HG03280 (cell line): ENCODE results near the gene SORD.
"Not testable (repeated sequence)": the region's sequence is repeated elsewhere in the genome, so short reads cannot be mapped to it uniquely, and the experiment has no call there.

Source experiments
- ATAC-seq: cut with Tn5 transposase; IDR thresholded peaks from one replicate; pipeline ENCODE4 v1.9.1; 2021; ENCODE audit warnings: mild to moderate bottlenecking, moderate library complexity; ENCODE audit not compliant: unreplicated experiment

Gene SORD

DNA sequence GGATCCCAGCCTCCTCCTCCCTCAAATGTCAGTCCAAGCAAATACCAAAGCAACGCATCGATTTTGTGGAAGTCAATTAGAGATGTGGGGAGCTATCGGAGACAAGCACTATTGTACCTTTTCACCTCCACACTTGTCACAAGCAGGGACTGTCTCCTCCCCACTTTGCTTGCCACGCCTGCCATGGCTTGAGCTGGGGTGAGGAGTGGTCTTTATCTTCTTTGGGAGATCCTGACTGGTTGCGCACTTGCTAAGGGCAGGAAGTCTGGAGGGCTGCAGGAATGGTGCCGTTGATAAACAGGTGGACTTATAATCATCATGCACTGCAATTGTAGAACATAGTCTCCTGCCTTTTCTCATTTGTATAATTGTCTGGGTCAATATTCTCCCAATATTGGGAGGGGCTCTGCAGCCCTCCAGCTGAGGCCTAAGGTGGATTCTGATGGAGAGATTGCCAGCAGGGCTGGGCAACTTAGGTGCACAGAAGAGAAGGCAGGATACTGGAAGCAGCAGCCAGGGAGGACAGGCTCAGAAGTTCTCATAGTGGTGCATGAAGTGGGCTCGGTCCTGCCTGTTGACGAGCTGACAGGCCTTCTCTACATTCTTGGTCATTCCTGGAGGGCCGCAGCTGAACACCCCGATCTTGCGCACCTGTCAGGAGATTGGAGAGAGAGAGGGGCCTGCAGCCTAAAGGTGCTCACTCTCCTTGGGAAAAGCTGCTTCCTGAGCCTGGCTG is 70.8 kb downstream of the SORD start:
- no peak for ATAC-seq

DNA sequence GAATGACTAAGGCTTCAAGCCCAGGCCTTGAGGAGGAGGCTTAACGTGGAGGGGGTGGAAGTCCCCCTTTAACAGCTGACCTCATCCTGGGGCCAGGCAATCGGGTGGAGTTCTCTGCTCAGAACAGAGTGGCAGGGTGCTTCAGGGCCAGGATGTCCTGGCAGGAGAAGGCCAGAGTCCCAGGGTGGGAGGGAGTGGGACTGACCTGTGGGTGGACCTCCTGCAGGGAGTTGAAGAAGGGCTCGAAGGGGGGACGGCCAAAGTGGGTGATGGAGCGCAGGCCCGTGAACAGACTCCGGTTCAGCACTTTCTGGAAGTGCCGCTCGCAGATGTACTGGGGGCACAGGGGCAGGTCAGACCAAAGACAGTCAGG is 71.3 kb downstream of the SORD start:
- no peak for ATAC-seq

DNA sequence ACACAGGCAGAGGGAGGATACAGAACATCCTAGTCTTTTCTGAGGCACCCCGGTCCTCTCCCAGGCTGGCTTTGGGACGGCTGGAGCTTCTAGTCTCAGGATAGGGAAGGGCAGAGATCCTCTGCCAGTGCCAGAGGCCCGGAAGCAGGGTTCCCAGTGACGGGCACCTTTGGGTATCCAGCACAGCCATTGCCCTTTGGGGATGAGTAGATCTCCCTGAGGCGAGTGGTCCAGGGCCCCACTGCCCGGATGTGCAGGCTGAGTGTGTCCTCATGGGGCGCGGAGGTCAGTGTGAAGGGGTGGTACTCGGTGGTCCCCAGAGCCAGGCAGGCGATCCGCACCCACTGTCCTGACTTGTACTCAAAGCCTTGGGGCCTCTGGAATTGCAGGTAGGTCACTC is 72.7 kb downstream of the SORD start:
- no peak for ATAC-seq

DNA sequence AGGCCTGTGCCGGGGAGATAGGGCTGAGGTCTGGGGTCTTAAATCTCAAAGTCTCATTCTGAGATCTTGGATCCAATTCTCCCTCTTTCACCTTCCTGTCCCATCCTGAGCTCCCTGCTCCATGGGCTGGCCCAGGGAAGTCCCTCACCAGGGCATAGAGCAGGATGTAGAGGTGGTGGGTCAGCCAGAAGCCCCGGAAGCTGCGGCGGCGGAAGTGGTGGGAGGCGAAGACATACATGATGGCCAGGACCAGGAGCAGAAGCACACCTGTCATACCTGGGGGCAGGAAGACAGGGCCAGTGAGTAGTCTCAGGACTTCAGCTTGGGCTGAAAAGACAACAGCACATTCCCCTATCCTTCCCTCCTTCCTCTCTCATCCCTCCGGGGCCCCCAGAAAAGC is 74.5 kb downstream of the SORD start:
- ATAC-seq, result no peak

DNA sequence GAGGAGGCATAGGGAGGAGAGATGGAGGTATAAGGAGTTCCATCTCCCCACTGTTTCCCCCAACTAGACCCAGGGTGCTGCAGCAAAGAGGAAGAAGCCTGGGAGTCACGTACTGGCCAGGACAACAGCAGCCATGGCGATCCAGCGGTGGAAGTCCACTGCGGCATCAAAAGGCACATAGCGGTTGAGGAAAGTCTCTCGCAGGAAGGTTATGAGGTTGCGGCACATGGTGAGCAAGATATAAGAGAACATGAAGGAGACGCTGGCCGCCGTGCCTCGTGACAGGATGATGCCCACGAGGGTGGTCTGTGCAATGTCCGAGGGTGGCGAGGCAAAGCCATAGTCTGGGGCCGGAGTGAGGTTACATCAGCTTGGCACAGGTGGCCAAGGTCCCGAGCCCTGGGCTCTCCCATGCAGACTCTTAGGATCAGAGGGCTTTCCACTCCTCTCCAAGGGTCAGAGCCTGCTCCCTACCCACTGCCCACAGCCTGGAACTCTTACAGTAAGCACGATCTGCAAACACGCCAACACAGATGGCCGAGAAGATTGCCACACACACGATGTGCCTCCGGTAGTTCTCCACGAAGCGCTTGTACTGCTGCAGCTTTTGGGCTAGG is 76.7 kb downstream of the SORD start:
- no peak for ATAC-seq

DNA sequence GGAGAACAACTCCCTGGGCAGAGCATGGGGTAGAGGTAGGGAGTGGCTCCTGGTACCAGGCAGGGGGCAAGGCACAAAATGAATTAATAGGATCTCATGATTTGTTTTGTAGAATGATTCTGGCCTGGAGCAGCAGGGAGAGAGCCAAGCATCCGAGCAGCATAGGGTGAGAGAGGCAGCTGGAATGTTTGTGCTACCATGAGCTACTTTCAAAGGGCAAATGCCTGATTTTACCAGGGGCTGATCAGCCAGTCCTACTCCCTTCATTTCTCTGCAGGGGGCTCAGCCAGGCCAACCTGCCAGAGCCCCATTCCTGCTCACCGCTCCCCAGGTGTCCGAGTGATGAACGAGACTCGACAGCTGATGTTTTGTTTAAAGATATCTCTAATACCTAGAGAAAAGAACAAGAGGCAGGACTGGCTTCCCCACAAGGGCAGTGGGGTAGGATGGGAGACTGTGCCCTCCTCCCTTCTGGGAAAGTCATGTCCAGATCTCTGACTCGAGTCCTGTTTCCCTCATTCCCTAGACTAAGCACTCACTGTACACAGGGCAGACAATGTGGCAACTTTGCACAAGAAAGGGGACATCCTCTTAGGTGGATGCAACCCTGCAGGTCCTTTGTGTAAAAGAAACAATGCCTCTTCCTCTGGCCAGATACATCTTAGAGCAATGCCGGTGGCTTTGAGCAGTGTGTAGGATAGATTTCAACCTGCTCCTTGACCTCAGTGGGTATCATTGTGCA is 78.1 kb downstream of the SORD start:
- ATAC-seq, result no peak

DNA sequence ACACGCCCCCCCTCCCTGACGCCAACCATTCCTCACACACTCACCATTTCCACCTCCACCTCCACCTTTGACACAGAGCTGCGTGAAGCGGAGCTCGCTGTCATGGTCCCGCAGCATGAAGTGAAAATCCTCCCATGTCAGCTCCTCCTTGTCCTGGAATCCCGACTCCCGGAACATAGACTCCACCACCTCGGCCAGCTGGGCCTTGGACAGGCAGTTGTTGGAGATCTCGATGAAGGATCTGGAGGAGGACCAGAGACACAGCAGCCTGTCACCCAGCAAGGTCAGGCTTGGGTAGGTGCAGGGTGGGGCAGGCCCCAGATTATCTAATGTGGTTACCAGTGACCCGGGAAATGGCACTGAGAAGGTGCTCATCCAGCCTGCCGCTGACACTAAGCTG is 78.8 kb downstream of the SORD start:
- ATAC-seq, result no peak

DNA sequence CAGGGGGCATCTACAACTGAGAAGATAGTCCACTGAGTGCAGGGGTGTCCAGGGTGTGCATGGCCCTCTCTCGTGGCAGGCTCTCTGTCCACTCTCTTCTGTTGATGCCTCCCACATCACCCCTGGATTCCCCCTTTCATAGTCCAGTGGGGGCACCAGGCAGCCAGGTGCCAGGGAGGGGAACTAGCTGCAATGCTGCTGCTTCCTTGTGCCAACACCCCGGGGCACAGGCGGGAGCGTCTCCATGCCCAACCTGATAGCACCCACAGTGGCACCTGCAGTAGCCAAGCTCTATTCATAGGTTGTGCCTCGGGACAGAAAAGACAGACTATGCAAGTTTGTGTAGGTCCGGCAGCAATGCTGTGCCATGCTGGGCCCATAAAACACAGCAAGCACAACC is 79.2 kb downstream of the SORD start:
- no peak for ATAC-seq

DNA sequence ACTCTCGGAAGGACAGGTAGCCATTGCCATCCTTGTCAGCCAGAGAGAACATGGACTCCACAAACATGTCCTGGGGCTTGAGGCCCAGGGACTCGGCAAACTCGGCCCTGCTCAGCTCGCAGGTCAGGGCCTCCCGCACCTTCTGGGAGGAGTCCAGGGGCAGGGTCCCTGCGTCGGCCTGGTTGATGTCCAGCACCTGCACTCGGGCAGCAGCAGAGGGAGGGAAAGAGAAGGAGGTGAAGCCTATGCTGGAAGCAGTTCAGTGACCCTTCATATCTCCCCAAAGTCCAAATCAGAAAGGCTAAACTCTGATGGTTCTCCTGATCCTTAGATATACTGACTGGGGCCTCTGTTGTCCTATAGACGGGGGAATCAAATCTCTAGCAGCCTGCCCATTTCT is 81.2 kb downstream of the SORD start:
- ATAC-seq, result not testable (repeated sequence)

DNA sequence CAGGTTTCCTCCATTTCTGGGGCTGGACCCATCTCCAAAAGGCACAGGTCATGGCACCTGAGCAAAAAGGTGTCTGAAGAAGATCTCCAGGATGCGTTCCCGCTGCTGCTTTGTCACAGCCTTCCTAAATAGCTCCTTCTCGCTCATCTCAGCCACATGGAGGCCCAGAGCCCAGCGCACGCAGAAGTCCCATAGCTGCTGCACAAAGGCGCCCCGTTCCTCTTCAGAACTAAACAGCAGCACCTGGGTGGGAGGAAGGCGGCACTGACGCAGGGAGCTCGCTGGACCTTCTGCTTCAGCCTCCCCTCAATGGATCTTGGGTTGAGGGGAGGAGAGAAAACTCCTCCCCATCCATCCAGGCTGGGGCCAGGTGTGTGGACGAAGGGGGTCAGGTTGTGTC is 82.6 kb downstream of the SORD start:
- ATAC-seq, result no peak

DNA sequence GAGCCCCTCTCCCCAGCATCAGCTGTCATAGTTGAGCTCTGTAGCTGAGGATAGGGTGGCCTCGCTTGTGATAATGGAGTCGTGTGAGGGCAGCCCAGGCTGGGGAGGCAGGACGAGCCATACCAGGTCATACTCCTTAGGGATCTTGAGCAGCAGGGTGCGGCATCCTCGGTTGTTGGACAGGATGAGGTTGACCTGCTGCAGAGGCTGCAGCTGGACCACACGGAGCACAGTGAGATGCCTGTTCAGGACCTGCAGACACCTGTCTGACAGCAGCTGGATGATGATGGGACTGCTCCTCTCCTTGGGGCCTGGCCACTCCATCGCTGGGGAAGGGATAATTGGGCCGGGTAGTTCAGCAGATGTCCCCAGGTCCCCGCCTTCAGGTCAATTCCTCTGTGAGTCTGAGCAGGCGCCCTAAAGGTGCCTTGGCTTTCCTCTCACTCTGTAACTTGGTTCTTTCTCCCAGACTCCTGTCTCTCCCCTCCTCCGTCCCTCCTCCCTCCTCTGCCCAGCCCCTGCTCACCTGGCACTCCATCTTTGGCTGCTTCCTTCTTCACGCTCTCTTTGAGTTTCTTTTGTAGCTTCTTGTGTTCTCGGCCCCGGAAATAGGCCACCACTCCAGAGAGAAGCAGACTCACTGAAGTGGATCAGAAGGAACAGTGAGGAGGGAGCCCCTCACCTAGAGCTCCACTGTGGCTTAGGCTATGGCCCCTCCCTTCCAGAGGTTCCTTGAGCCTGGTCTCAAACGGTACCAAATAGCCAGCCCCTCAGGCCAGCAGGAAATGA is 83.2 kb downstream of the SORD start:
- ATAC-seq, result no peak

DNA sequence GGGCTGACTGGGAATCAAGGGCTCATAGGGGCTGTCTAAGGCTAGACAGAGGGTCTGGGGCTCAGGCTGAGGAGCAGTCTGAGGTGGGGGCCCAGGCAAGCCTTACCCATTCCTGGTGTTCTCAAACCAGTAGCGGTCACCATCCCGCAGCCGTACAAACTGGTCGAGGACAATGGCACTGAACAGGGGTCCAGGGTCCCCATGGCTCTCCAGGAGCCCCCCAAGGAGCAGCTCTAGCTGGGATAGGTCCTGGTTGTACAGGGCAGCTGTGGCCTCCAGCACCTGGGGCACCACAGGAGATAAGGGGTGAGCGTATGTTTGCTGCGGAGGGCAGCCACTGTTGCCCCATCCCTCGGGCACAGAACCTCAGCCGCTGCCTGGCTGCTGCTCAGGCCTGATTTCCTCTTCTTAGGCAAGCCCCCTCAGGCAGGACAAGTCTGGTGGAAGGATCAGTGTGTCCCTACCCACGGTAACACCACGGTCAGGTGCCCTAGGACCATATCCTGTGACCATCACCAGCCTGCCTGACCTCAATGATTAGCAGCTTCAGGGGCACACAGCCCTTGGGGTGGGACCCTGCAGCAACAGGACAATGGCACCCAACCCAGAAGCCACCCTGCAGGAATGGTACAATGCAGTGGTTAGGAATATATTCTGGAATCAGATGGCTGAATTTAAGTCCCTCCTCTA is 85.1 kb downstream of the SORD start:
- ATAC-seq, result no peak

DNA sequence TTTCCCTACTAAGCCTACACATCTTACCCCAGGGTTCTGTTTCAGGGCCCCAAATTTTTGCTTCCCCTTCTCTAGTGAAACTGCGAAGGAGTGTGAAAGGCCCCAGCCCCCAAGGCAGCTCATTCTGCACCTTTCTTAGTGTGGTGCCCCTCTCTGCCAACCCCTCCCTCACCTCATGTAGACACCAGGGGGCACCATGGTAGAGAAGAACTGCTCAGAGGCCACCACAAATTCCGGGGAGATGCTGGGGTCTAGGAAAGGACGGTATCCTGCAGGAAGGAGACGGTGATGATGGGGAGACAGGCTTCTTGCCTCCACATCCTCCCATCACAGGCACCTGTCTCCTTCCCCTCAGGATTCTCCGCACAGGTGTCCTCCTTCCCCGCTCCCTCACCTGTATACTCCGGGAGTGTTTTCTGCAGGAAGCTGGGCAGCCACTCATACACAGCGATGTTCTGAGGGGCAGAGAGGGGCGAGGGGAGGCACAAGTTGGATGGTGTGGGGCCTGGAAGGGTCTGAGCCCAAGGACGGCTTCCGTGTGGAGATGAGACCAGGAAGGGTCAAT is 87.3 kb downstream of the SORD start:
- no peak for ATAC-seq

DNA sequence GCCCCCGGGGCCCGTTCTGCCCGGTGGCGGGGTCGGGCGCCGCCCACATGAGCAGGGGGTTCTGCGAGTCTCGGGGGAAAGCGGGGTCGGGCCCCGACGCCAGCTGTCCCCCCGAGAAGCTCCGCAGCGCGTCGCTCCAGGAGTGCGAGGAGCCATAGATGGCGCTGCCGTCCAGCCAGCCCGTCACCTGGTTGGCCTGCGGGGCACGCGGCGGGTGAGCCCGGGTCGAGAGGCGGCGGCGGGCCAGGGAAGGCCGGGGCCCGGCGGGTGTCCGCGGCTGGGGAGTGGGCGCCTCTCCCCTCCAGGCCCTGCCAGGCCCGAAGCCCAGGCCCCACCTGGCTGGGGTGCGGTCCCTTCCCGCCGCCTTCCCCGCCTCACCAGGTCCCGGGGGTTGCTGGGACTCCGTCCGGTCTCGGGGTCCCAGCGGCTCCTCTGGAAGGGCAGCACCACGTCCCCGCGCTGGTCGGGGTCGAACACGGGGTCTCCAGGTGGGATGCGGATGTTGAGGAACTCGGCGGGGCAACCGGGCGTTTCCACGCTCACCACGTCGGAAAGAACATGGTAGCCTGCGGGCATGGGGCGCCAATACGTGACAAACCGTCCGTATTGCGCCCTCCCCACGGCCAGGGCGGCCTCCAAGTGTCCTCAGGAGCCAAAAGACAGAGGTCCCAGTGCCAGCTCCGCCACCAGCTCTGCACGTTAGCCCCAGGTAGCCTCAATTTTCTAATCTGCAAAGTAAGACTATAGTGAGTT is 88.6 kb downstream of the SORD start:
- ATAC-seq, result no peak

DNA sequence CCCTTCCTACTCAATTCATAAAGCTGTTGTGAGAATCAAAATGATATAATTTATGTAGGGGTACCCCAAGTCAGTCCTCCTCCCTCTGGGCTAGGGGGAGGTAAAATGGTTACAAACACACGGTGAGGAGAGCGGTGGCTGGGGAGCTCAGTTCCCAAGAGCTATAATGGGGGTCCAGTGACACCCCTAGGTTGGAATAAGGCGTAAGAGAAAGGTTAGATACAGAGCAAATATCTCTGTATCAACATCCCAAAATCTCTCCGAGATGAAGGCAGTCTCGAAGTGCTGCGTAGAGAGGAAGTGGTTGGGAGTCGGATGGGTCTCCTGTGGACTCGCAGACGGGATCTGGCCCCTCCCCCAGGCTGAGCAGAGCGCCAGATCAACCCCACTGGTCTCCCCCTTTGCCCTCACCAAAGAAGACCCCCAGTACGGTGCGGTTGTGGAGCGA is 89.2 kb downstream of the SORD start:
- ATAC-seq, result no peak

DNA sequence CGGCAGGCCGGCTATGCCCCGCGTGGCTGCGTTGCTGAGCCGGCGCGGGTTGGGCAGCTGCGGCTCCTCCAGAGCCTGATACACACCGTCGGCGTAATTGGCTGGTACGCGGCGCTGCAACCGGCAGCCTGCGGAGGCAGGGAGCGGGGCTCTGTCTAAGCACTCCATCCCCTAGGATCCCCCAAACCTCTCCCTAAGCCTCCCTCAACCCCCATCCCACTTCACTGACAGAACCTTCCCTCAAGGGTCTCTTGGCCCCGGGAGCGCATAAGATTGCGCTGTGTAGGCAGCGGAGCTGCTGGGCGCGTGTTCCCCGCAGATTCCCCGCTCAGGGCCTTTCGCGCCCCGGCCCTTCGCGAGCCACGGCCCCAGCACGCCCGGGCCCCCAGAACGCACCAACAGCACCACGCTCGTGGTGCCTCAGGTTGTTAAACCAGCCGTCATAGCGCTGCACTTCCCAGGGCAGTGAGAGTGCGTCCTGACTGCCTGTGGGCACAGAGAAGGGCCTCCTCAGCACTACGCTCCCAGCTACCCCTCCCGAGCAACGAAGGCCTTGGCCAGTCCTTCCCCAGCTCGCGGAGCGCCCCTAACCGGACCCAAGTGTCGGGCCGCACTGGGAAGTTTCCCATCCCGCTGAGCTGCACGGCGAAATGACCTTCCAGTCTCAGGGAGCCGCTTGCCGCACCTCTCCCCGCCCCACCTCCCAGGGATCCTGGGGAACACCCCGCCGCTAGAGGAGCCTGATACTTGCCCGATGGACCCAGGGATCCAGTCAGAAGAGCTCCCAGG is 89.8 kb downstream of the SORD start:
- no peak for ATAC-seq

DNA sequence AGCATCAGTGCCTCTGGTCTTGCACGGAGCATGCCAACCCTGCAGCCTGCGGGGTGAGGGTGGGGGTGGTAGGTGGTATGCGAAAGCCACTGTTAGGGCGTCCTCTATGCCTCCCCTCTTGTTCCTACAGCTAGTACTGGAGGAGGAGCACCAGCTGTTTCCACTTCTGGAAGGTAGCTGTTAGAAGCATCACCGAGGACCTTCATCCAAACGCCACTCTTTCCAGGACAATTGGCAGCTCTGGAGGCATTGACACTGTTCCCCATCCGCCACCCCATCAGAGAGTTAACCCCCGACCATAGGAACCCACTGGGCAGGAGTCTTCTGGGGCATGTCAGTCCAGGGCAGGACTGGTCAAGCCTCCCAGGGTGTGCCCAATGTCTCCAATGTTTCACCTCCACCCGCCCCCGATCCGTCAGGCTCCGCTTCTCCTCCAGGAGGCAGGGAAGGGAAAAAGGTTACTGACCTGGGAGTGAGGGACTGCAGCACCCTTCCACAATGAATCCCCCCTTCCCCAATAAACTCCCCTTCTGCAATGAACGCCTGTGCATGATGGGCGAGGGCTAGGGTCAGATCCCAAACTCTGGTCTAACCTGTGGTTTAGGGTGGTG is 90.5 kb downstream of the SORD start:
- no peak for ATAC-seq

DNA sequence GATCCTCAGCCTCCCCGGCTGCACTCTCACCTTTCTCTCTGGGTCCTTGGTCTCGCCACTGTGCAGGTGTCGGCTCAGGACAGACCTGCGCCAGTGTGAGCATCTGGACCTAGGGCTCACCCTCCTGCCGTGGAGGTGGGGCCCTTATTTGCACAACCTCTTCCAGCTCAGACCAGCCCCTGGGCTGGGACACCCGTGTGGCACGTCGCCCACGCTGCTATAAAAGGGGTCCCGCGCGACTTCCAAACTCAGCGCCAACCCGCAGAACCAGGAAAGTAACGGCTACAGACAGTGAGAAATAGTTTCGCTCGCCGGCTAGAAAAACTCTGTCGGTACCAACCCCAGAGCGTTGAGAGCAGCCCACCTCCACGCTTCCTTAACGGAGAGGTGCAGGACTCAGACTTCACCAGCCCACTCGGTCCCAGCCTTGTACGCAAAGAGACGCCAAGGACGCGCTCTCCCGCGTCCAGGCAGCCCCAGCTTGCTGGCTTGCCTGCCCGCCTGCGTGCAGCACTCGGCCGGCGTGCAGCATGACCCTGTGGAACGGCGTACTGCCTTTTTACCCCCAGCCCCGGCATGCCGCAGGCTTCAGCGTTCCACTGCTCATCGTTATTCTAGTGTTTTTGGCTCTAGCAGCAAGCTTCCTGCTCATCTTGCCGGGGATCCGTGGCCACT is 91.2 kb downstream of the SORD start, which contains the start of the genes DUOX2 and DUOXA2:
Gene DUOX2 (minus strand): TSS at position 97 of the 675 bp plus-strand sequence. CDS start 761 bp downstream, outside the sequence.
Gene DUOXA2 (plus strand): TSS at position 251 of the 675 bp plus-strand sequence. CDS start 280 bp downstream, at position 531.
- no peak for ATAC-seq
